Erythroblast (primary cell): ENCODE results near the gene ARL15.

ENCODE experiments used
- GATA1 ChIP-seq: IDR thresholded peaks from 2 replicates; pipeline ENCODE4 v1.6.1; 2011; ENCODE audit warnings: low read depth, mild to moderate bottlenecking, control low read depth, low read length, moderate library complexity
- POLR2A ChIP-seq: IDR thresholded peaks from 2 replicates; pipeline ENCODE4 v1.6.1; 2011; ENCODE audit warnings: mild to moderate bottlenecking, low read length

- TF ChIP-seq POLR2A (no peak), GATA1 (no peak)
Measured at GRCh38 chr5:54254482-54255198, 55.7 kb downstream of the ARL15 start.
